22Rv1 (cell line): ENCODE results near the gene NEIL1.
"Not testable (repeated sequence)": the region's sequence is repeated elsewhere in the genome, so short reads cannot be mapped to it uniquely, and the experiment has no call there.

Source experiments
- H3K27ac ChIP-seq: fragments of 450-650 bp; 2 replicates; pipeline ENCODE4 v1.5.1; 2017
- CTCF ChIP-seq: fragments of 450-650 bp; IDR thresholded peaks from 2 replicates; pipeline ENCODE4 v1.5.1; 2017; ENCODE audit warnings: mild to moderate bottlenecking
- ZFX ChIP-seq: fragments of 450-650 bp; IDR thresholded peaks from 2 replicates; pipeline ENCODE4 v1.6.1; 2017; ENCODE audit warnings: antibody characterized with exemption, borderline replicate concordance

The NEIL1 gene

GRCh38 chr15:75346796-75347221 lies at the start of gene NEIL1:
Gene NEIL1 (plus strand): TSS chr15:75347039. CDS start chr15:75348906, 1,867 bp downstream.
- TF ChIP-seq CTCF: no peak
- TF ChIP-seq ZFX: no peak
- H3K27ac ChIP-seq: peak within 1 kb of the TSS; percentile 63

GRCh38 chr15:75298541-75299310 lies 48.1 kb upstream of the NEIL1 start:
- H3K27ac ChIP-seq: not testable (repeated sequence)

- not testable (repeated sequence) for H3K27ac ChIP-seq
- peak; percentile 60 for TF ChIP-seq CTCF
Observed at GRCh38 chr15:75299311-75299688, 47.5 kb upstream of the NEIL1 start.

GRCh38 chr15:75300026-75300425 lies 46.8 kb upstream of the NEIL1 start:
- H3K27ac ChIP-seq: not testable (repeated sequence)

- TF ChIP-seq CTCF (no peak), ZFX (no peak)
Observed at GRCh38 chr15:75302318-75302717, 44.5 kb upstream of the NEIL1 start.

GRCh38 chr15:75302753-75303152 lies 44.1 kb upstream of the NEIL1 start:
- not testable (repeated sequence) for H3K27ac ChIP-seq

More at GRCh38 chr15:75302318-75302717, 44.5 kb upstream of the NEIL1 start:
- no peak overlapping the region for H3K27ac ChIP-seq

GRCh38 chr15:75306188-75306587 lies 40.7 kb upstream of the NEIL1 start:
- no peak overlapping the region for H3K27ac ChIP-seq
- TF ChIP-seq CTCF (no peak), ZFX (no peak)

GRCh38 chr15:75307778-75308390 lies 39.0 kb upstream of the NEIL1 start:
- no peak for TF ChIP-seq ZFX
- peak; percentile 61 for TF ChIP-seq CTCF
- no peak overlapping the region for H3K27ac ChIP-seq

GRCh38 chr15:75309711-75310110 lies 37.1 kb upstream of the NEIL1 start:
- H3K27ac ChIP-seq: no peak overlapping the region
- no peak for TF ChIP-seq CTCF

GRCh38 chr15:75312548-75312947 lies 34.3 kb upstream of the NEIL1 start:
- not testable (repeated sequence) for H3K27ac ChIP-seq
